Superior temporal gyrus (tissue), 1 donor: ENCODE measurements around the gene TUBB4B.

Experiments used
- DNase-seq: peaks from one replicate; pipeline ENCODE4 v3.0.0-alpha.2; 2016; ENCODE audit errors: extremely low spot score

TUBB4B gene

GRCh38 chr9:137270929-137271695 is 30.0 kb downstream of the TUBB4B start:
- no peak for DNase-seq

GRCh38 chr9:137271696-137272076 is 30.6 kb downstream of the TUBB4B start:
- no peak for DNase-seq

- DNase-seq, result no peak
Observed at GRCh38 chr9:137272241-137273094, 31.4 kb downstream of the TUBB4B start.

GRCh38 chr9:137273095-137273490 is 32.0 kb downstream of the TUBB4B start:
- no peak for DNase-seq

- no peak for DNase-seq
Observed at GRCh38 chr9:137273611-137274320, 32.7 kb downstream of the TUBB4B start.

DNA sequence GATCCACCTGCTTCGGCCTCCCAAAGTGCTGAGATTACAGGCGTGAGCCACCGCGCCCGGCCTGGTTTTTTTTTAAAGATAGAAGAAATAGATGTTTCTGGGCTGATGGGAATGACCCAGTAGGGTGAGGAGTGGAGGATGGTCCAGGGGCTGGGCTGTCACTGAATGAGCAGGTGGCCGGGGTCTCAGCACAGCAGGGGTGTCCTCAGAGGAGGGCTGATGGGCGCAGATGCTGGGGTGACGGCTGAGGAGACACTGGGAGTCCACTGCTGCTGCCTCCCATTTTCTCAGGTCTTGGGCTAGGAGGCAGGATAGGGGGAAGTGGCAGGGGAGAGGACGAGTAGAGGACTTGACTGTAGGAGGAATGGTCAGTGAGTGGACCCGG is 34.1 kb downstream of the TUBB4B start:
- no peak for DNase-seq

DNA sequence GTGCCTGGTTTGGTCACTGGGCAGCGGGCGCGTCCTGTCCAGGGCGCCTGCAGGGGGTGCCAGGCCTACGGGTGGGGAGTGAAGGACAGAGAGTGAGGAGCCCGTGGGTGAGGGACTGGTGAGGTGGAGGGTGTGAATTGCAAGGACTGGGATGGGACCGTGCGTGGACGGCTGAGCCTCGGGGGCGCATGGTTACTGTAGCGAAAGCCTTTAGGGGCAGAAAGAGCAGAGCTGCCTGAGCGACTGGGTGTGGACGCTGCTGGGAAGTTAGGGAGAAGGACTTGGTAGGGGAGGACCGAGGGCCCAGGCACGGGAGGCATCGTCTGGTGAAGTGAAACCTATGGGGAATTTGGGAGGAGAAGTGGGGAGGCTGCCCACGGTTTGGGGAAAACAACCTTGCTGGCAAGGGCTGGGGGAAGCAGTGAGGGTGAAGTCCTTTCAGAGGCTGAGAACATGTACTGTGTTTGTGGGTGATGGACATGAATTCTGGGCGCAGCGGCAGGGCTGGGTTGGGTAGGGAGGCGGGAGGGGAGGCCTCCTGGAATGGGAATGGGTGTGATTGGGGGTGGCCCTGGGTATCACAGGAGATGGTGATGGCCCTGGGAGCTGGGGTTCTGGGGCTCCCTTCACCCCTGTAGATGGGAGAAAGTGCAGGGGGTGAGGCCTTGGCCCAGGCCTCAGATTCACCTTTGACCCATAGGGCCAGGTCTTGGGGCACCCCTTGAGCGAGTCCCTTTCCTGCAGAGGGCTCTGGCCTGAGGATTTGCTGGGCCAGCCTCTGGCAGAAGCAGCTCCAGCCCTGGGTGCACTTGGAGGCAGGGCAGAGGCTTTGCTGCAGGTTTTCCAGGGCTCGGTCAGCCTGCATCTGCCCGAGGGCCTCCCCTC is 34.7 kb downstream of the TUBB4B start:
- DNase-seq, result no peak

- no peak for DNase-seq
Observed at GRCh38 chr9:137276473-137277328, 35.6 kb downstream of the TUBB4B start.

DNA sequence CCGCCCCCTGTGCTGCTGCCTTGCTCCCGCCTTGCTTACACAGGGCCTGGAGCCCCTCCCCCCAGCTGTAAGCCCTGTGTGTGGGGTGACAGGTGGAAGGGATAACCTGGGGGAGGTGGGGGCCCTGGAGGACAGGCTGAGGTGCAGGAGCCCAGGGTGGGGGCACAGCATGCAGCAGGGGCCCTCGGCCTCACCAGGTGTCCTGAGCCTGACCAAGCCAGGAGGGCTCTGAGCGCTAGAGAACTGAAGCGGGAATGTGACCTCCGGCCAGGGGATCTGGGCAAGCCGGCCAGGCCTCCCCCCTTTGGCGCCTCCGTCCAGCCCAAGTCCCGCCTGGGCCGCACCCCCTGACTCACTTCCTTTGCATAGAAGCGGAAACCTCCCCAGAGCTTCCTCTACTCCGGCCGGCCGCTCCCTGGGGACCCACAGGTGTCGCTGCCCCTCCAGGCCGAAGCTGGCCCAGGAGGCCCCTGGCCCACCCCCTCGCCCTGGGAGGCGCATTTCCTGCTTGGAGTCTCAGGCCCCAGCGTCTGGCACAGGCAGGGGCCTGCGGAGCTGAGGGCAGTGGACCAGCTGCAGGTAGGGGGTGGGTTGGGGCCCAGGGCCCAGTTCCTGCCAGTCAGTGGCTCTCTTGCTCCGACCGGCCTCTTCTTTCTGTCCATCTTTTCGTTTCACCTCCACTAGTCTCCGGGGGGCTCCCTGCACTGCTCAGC is 36.4 kb downstream of the TUBB4B start, which contains the start of gene TOR4A:
TOR4A (plus strand) TSS at position 398 of the 713 bp plus-strand sequence. CDS start 964 bp downstream, outside the sequence.
- DNase-seq, result no peak

GRCh38 chr9:137278061-137278701 is 37.1 kb downstream of the TUBB4B start:
- DNase-seq, result no peak

GRCh38 chr9:137278721-137279711 is 37.9 kb downstream of the TUBB4B start:
- no peak for DNase-seq

DNA sequence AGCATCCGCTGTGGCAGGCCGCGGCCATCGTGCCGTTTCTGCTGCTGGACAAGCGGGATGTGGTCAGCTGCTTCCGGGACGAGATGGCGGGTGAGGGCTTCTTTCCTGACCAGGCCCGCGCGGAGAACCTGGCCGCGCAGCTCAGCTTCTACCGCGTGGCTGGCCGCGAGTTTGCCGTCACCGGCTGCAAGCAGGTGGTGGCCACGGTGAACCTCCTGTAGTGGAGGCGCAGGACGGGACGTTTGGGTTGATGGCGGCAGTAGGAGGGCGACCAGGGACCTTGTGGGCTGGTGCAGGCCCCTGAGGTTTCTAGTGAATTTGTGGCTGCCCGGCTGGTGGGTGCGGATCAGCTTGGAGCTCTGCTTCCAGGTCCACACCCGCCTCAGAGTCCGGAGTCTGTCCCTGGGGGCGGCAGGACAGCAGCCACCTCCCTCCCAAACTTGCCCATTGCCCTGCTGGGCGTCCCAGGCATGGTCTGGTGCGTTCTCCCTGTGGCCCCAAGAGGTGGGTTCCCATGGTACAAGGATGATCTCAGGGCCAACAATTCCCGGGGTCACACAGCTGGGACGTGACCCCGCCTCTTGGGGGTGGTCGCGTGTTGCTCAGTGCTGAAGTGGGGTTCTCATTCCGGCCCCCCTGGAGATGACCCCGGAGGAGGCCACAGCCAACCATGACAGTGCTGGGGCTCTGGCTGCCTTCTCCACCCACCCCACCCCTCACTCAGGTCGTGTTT is 38.8 kb downstream of the TUBB4B start:
- no peak for DNase-seq

DNA sequence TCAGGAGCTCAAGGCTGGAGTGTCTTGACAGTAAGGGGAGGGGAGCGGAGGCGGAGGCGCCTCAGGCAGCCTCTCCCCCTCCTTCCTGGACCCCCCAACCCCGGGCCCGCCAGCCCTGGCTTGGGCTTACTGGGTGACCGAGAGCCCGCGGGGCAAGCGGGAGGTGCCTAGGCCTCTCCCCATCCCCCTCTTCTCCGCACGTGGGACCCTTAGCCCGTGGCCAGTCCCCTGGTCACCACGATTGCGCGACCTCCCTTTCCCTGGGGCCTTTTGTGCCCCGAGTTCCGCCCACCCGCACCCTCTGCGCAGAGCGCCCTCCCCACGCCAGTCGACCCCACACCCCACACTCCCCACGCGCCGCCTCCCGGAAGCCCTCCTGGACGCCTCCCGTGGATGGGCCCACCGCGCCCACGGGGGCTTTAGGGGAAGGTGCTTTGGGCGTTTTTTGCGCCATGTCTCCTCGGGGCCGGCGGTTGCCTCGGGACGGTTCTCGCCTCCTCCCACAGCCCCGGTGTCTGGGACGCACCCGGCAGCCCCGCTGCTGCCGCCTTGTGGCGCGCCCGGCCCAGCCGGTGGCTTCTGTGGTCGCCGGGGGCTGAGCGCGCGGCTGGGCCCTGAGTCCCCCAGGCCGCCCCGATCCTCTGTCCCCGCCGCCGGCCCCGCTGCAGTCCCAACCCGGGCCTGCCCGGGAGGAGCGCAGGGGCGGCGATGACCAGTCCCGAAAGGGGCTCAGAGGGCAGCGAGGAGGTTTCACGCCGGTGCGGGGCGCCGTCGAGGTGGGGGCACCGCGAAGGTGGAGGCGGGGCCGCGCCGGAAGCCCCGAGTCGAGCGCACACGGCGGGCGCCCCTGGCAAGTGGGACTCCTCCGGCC is 39.6 kb downstream of the TUBB4B start:
- no peak for DNase-seq

- no peak for DNase-seq
Observed at GRCh38 chr9:137281345-137282116, 40.4 kb downstream of the TUBB4B start.

DNA sequence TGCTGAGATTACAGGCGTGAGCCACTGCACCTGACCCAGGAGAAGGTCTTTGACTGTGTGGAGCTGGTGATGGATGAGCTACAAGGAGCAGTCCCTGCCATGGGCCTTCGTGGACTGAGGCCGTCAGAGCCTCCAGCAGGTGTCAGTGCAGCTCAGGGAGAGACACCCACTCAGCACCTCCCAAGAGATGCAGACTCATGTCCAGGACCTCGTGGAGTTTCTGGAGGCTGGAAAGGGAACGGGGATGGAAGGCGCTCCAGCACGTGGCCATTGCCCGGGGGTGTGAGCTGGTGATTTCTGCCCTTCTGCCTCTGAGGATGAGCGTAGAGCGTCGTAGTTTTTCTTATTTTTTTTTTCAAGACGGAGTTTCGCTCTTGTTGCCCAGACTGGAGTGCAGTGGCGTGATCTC is 45.9 kb downstream of the TUBB4B start:
- DNase-seq, result no peak
